GM12892 (cell line): ENCODE data around the gene EMC10.
A peak's percentile ranks its signal among the peaks of the same experiment; 100 is the strongest.

Experiments used
- DNase-seq: peaks from one replicate; pipeline ENCODE4 v3.0.0; 2011; ENCODE audit not compliant: insufficient read length
- FAIRE-seq: peaks from 2 replicates; lab custom pipeline; 2011; peaks lifted over from hg19 to GRCh38; lab: Jason Lieb, UNC
- POLR2A ChIP-seq: IDR thresholded peaks from 2 replicates; pipeline ENCODE4 v1.6.1; 2011; ENCODE audit warnings: low read depth, low read length, control low read depth
- POLR2AphosphoS5 ChIP-seq: IDR thresholded peaks from 2 replicates; pipeline ENCODE4 v1.6.1; 2011; ENCODE audit warnings: low read depth, low read length, control low read depth
- TAF1 ChIP-seq: IDR thresholded peaks from 2 replicates; pipeline ENCODE4 v1.6.1; 2011; ENCODE audit warnings: low read depth, mild to moderate bottlenecking, control low read depth, low read length, borderline replicate concordance

Gene EMC10

DNA sequence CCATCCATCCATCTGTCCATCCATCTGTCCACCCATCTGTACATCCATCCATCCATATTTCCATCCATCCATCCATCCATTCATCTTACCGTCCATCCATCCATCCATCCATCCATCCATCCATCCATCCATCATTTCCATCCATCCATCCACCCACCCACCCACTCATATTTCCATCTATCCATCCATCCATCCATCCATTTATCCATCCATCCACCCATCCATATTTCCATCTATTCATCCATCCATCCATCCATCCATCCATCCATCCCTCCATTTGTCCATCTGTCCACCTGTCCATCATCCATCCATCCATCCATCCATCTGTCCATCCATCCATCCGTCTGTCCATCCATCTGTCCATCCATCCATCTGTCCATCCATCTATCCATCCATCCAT, 20.3 kb upstream of the EMC10 start:
- DNase-seq: no peak
- TF ChIP-seq POLR2A (no peak), TAF1 (no peak), POLR2AphosphoS5 (no peak)
- FAIRE-seq: no peak

GRCh38 chr19:50457300-50457699, 19.0 kb upstream of the EMC10 start:
- TF ChIP-seq TAF1 (no peak), POLR2A (no peak)
- FAIRE-seq: no peak

GRCh38 chr19:50458396-50459066, 17.8 kb upstream of the EMC10 start:
- DNase-seq (no peak), FAIRE-seq (no peak)
- no peak for TF ChIP-seq POLR2A
- TF ChIP-seq TAF1: no peak
- no peak for TF ChIP-seq POLR2AphosphoS5

More at GRCh38 chr19:50457300-50457699, 19.0 kb upstream of the EMC10 start:
- no peak for DNase-seq

GRCh38 chr19:50459067-50459456, 17.2 kb upstream of the EMC10 start:
- DNase-seq: no peak
- TF ChIP-seq TAF1: no peak
- TF ChIP-seq POLR2AphosphoS5: no peak
- no peak for TF ChIP-seq POLR2A
- no peak for FAIRE-seq

GRCh38 chr19:50459638-50460037, 16.7 kb upstream of the EMC10 start:
- no peak for DNase-seq
- TF ChIP-seq POLR2AphosphoS5 (no peak), TAF1 (no peak), POLR2A (no peak)
- no peak for FAIRE-seq

DNA sequence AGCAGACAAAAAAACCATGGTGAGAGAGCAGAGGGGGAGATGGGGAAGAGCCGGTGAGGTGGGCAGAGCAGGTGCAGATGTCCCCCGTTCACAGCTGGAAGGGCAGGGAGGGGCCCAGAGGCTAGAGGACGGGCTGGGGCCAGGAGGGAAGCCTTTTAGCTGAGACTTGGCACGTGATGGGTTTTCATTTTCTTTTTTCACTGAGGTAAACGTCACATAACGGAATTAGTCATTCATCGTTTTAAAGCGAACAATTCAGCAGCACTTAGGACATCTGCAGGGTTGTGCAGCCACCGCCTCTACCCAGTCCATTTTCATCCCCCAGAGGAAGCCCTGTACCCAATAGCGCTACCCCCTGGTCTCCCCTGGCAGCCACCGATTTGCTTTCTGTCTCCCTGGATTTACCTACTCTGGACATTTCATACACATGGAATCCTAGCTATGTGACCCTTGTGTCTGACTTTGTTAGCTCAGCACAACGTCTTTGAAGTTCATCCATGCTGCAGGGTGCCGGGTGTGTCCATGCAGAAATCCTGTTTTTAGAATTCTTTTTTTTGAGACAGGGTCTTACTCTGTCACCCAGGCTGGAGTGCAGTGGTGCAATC, 16.0 kb upstream of the EMC10 start:
- DNase-seq (peak; percentile 83), FAIRE-seq (peak; percentile 88)
- TF ChIP-seq POLR2AphosphoS5: no peak
- TF ChIP-seq POLR2A: no peak
- TF ChIP-seq TAF1: no peak

DNA sequence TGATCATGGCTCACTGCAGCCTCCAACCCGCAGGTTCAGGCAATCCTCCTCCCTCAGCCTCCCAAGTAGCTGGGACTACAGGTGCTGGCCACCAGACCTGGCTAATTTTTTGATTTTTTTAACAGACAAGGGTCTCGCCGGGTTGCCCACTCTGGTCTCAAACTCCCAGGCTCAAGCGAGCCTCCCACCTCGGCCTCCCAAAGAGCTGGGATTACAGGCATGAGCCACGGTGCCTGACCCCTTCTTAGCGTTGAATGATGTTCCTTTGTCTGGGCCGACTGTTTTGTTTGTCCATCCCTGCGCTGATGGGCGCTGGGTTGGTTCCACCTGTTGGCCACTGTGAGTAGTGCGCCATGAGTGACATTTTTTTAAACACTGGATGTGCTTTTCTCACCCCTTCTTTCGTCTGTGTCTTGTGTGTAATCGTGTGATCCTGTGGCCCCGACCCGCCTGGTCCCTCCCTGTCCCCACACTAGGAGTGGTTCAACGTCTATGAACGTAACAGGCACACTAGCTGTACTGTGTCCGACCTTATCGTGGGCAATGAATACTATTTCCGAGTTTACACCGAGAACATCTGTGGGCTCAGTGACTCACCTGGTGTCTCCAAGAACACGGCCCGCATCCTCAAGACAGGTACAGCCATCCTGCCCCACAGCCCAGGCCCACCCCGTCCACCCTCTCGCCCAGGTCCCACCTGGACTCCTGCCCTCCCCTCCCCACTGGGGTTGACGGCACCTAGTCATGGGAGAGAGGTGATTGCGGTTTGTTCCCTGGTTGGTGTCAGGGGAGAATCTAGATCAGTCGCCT, 15.0 kb upstream of the EMC10 start:
- DNase-seq (peak; percentile 87), FAIRE-seq (peak; percentile 90)
- TF ChIP-seq POLR2AphosphoS5: no peak
- TF ChIP-seq POLR2A: no peak
- no peak for TF ChIP-seq TAF1

DNA sequence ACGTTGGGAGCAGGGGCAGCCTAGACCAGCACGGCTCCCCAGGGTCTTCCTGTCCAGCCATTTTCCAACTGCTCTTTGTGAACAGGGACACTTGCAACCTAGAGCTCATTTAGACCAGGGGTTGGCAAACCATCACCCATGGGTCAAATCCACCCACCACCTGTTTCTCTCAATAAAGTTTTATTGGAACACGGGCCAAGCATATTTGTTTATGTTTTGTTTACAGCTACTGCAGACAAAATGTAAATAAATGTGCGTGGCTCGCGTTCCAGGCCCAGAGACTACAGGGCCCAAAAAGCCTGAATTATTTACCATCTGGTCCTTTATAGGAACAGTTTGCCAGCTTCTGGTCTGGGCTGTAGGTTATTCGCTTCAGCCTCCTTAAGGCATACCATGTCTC, 13.3 kb upstream of the EMC10 start:
- FAIRE-seq (no peak), DNase-seq (no peak)
- no peak for TF ChIP-seq POLR2AphosphoS5
- no peak for TF ChIP-seq TAF1
- TF ChIP-seq POLR2A: no peak

DNA sequence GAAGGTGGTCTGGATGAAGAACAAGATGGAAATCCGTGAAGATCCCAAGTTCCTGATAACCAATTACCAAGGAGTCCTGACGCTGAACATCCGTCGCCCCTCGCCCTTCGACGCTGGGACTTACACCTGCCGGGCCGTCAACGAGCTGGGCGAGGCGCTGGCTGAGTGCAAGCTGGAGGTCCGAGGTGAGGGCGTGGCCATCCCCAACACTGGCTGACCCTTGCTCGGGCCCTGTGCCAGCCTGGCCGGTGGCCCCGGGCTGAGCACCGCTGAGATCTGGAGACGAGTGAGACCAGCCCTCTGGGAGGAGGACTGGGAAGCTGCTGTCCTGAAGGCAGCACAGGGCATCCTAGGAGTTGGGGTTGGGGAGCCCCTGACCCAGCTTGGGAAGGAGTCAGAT, 12.0 kb upstream of the EMC10 start:
- DNase-seq: no peak
- TF ChIP-seq POLR2AphosphoS5 (no peak), POLR2A (no peak)
- FAIRE-seq: no peak

DNA sequence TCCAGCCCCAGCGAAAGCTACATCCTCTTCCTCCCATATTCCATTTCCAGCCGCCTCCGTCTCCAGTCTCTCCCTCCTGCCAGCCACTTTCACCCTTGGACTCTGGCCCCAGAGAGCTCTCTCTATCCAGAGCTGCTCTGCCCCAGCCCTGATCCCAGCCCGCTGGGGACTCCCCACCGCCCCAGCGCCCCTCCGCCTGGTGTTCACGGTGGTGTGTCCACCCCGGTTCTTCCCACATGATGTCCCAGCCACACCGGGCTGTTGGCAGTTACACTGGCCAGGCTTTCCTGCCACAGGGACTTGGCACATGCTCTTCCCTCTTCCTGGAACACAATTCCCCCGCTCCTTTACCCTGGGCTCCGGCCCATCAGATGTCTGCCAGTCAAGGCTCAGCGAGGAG, 11.3 kb upstream of the EMC10 start:
- DNase-seq: no peak
- FAIRE-seq: no peak

DNA sequence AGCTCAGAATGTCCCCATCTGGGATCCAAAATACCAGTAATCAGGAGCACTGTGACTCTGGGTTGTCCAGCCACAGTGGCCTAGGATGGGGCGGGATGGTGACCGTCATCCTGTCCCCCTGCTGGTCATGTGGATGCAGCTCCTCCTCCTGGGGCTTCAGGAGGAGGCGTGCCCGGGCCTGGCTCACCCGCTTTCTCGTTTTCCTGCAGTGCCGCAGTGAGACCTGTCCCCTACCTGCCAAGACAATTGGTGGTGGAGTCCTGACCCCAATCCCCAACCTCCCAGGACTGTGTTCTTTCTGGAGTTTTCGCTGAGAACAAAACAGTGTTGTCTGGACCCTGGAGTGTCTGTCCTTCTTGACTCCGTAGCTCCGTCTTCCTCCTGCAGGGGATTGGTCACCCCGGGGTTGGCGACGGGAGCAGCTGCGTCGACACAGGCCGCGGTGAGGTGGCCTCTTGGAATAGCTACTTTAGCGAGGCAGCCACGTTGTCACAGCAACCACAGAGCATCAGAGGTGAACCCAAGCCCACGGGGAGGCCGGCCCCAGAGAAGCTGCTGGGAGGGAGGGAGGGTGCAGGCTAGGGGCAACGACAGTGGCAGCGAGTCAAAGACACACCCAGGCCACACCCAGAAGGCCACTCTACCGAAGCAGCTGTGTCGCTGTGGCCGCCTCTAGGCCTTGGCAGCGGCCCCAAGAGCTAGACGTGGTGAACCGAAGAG, 10.2 kb upstream of the EMC10 start:
- TF ChIP-seq TAF1: no peak
- no peak for TF ChIP-seq POLR2A
- no peak for TF ChIP-seq POLR2AphosphoS5
- FAIRE-seq (no peak), DNase-seq (no peak)

More for the DNA sequence above, 11.3 kb upstream of the EMC10 start:
- TF ChIP-seq POLR2A (no peak), TAF1 (no peak), POLR2AphosphoS5 (no peak)

- no peak for TF ChIP-seq TAF1
- no peak for TF ChIP-seq POLR2A
- no peak for TF ChIP-seq POLR2AphosphoS5
- no peak for FAIRE-seq
- DNase-seq: no peak
These were observed 9.6 kb upstream of the EMC10 start for GRCh38 chr19:50466706-50467039.
